IPS DF 6.9 (cell line): ENCODE results near the gene HRH1.

ENCODE experiments used
- DNase-seq: peaks from one replicate; pipeline ENCODE4 v3.0.0-alpha.2; 2013; ENCODE audit warnings: low read depth, low spot score
- H3K27ac ChIP-seq: one replicate; pipeline ENCODE4 v1.5.1; 2013; ENCODE audit warnings: low read length, control low read depth
- H3K27me3 ChIP-seq: 2 replicates; pipeline ENCODE4 v1.6.1; 2013; ENCODE audit warnings: mild to moderate bottlenecking, low read length; ENCODE audit not compliant: control insufficient read depth, insufficient read depth
- H3K36me3 ChIP-seq: 2 replicates; pipeline ENCODE4 v1.6.1; 2013; ENCODE audit warnings: low read length; ENCODE audit not compliant: control insufficient read depth, insufficient read depth
- H3K4me1 ChIP-seq: 2 replicates; pipeline ENCODE4 v1.6.1; 2013; ENCODE audit warnings: low read length; ENCODE audit not compliant: control insufficient read depth, insufficient read depth
- H3K4me3 ChIP-seq: 2 replicates; pipeline ENCODE4 v1.5.1; 2013; ENCODE audit warnings: mild to moderate bottlenecking, low read length
- H3K9me3 ChIP-seq: 2 replicates; pipeline ENCODE4 v1.6.1; 2013; ENCODE audit warnings: low read length, inconsistent platforms; ENCODE audit not compliant: control insufficient read depth, insufficient read depth
- WGBS: extraction: QIAGEN DNeasy Blood & Tissue Kit; methylation state at CpG from one replicate; pipeline ENCODE4 v1.1.7; 2013; ENCODE audit warnings: mixed read lengths, missing lambda C conversion rate; ENCODE audit not compliant: insufficient read length, insufficient coverage; 5-methylcytosine and 5-hydroxymethylcytosine counted together

The HRH1 gene

GRCh38 chr3:11239796-11240195 is 85.5 kb downstream of the HRH1 start:
- Histone ChIP-seq H3K4me3 (no peak overlapping the region), H3K4me1 (no peaks in the 10 kb centered on the region), H3K36me3 (no peaks in the 10 kb centered on the region), H3K27me3 (no peaks in the 10 kb centered on the region), H3K9me3 (no peaks in the 10 kb centered on the region), H3K27ac (no peak overlapping the region)
- no CpG with 5 or more reads among the region's 1 CpG for WGBS
- DNase-seq, result no peak

- WGBS, result no CpG with 5 or more reads among the region's 1 CpG
- Histone ChIP-seq H3K4me1 (no peaks in the 10 kb centered on the region), H3K9me3 (no peaks in the 10 kb centered on the region), H3K27ac (no peak overlapping the region), H3K27me3 (no peaks in the 10 kb centered on the region), H3K4me3 (no peak overlapping the region), H3K36me3 (no peaks in the 10 kb centered on the region)
- DNase-seq, result no peak
These were observed 86.2 kb downstream of the HRH1 start for GRCh38 chr3:11240496-11240895.

GRCh38 chr3:11244121-11244677 is 89.9 kb downstream of the HRH1 start:
- no CpG with 5 or more reads among the region's 1 CpG for WGBS
- H3K27ac ChIP-seq, result no peak overlapping the region
- no peak for DNase-seq

GRCh38 chr3:11245276-11245675 is 91.0 kb downstream of the HRH1 start:
- H3K27me3 ChIP-seq, result no peaks in the 10 kb centered on the region
- DNase-seq, result no peak
- no peaks in the 10 kb centered on the region for H3K36me3 ChIP-seq
- H3K9me3 ChIP-seq, result no peaks in the 10 kb centered on the region
- no peaks in the 10 kb centered on the region for H3K4me1 ChIP-seq
- H3K4me3 ChIP-seq, result no peak overlapping the region
- H3K27ac ChIP-seq, result no peak overlapping the region
- no CpG with 5 or more reads among the region's 8 CpGs for WGBS

More at GRCh38 chr3:11244121-11244677, 89.9 kb downstream of the HRH1 start:
- H3K4me3 ChIP-seq, result no peak overlapping the region
- no peaks in the 10 kb centered on the region for H3K36me3 ChIP-seq
- H3K4me1 ChIP-seq, result no peaks in the 10 kb centered on the region
- no peaks in the 10 kb centered on the region for H3K27me3 ChIP-seq
- H3K9me3 ChIP-seq, result no peaks in the 10 kb centered on the region

- no CpG with 5 or more reads among the region's 6 CpGs for WGBS
- H3K27ac ChIP-seq, result no peak overlapping the region
- no peaks in the 10 kb centered on the region for H3K27me3 ChIP-seq
- no peak overlapping the region for H3K4me3 ChIP-seq
- H3K4me1 ChIP-seq, result no peaks in the 10 kb centered on the region
- no peaks in the 10 kb centered on the region for H3K36me3 ChIP-seq
- DNase-seq, result no peak
- no peaks in the 10 kb centered on the region for H3K9me3 ChIP-seq
These were observed 91.8 kb downstream of the HRH1 start for GRCh38 chr3:11245827-11246662.

GRCh38 chr3:11246663-11246970 is 92.3 kb downstream of the HRH1 start:
- H3K4me1 ChIP-seq, result no peaks in the 10 kb centered on the region
- WGBS, result no CpG with 5 or more reads among the region's 2 CpGs
- DNase-seq, result no peak
- H3K9me3 ChIP-seq, result no peaks in the 10 kb centered on the region
- no peaks in the 10 kb centered on the region for H3K36me3 ChIP-seq
- H3K27me3 ChIP-seq, result no peaks in the 10 kb centered on the region
- no peak overlapping the region for H3K4me3 ChIP-seq
- no peak overlapping the region for H3K27ac ChIP-seq

GRCh38 chr3:11247362-11247761 is 93.1 kb downstream of the HRH1 start:
- no peaks in the 10 kb centered on the region for H3K27me3 ChIP-seq
- no peak for DNase-seq
- H3K36me3 ChIP-seq, result no peaks in the 10 kb centered on the region
- no CpG with 5 or more reads among the region's 8 CpGs for WGBS
- no peak overlapping the region for H3K4me3 ChIP-seq
- H3K27ac ChIP-seq, result no peak overlapping the region
- H3K9me3 ChIP-seq, result no peaks in the 10 kb centered on the region
- no peaks in the 10 kb centered on the region for H3K4me1 ChIP-seq

- Histone ChIP-seq H3K4me1 (no peaks in the 10 kb centered on the region), H3K36me3 (no peaks in the 10 kb centered on the region), H3K9me3 (no peaks in the 10 kb centered on the region), H3K27me3 (no peaks in the 10 kb centered on the region), H3K4me3 (no peak overlapping the region), H3K27ac (no peak overlapping the region)
- DNase-seq, result no peak
- no CpG with 5 or more reads among the region's 6 CpGs for WGBS
These were observed 94.3 kb downstream of the HRH1 start for GRCh38 chr3:11248596-11248995.

GRCh38 chr3:11250902-11251806 is 96.9 kb downstream of the HRH1 start:
- Histone ChIP-seq H3K4me1 (no peaks in the 10 kb centered on the region), H3K4me3 (no peak overlapping the region), H3K9me3 (no peaks in the 10 kb centered on the region), H3K27ac (no peak overlapping the region), H3K36me3 (no peaks in the 10 kb centered on the region), H3K27me3 (no peaks in the 10 kb centered on the region)
- WGBS, result no CpG with 5 or more reads among the region's 10 CpGs
- DNase-seq, result no peak

- Histone ChIP-seq H3K36me3 (no peaks in the 10 kb centered on the region), H3K9me3 (no peaks in the 10 kb centered on the region), H3K4me3 (no peak overlapping the region), H3K27me3 (no peaks in the 10 kb centered on the region), H3K4me1 (no peaks in the 10 kb centered on the region), H3K27ac (no peak overlapping the region)
- DNase-seq, result no peak
- no CpG with 5 or more reads among the region's 6 CpGs for WGBS
These were observed 97.5 kb downstream of the HRH1 start for GRCh38 chr3:11251807-11252176.
